Activated T-helper 17 cell treated with anti-CD3 and anti-CD28 coated beads, Interleukin-2, amount 50 U/mL, for 72 hours (primary cell): ENCODE results near the gene MICAL2. TPM values are rescaled to one million over a fixed set of nuclear protein-coding genes. Genes with fewer than 3 reads are reported as not detected.

ENCODE experiments used
- ATAC-seq: fragments of 150-1000 bp; cut with Tn5 transposase; replicated peaks from 2 replicates; pipeline ENCODE4 v1.10.0; 2021; ENCODE audit warnings: mild to moderate bottlenecking, moderate library complexity
- H3K27ac Mint-ChIP-seq: one replicate; pipeline ENCODE4 v1.8.0; 2022; ENCODE audit warnings: mixed read lengths
- H3K27me3 Mint-ChIP-seq: one replicate; pipeline ENCODE4 v1.8.0; 2022; ENCODE audit warnings: mixed read lengths
- H3K36me3 Mint-ChIP-seq: one replicate; pipeline ENCODE4 v1.8.0; 2022; ENCODE audit warnings: low read depth, mild to moderate bottlenecking, mixed read lengths
- H3K4me1 Mint-ChIP-seq: one replicate; pipeline ENCODE4 v1.8.0; 2022; ENCODE audit warnings: mixed read lengths
- H3K4me3 Mint-ChIP-seq: one replicate; pipeline ENCODE4 v1.8.0; 2022; ENCODE audit warnings: mild to moderate bottlenecking, mixed read lengths
- H3K9me3 Mint-ChIP-seq: one replicate; pipeline ENCODE4 v1.8.0; 2022; ENCODE audit warnings: mixed read lengths
- total RNA-seq, 2 donors: library from RNA; stranded (reverse); gene quantifications; one replicate each; pipeline ENCODE4 v1.2.3, GENCODE V29; 2022

The MICAL2 gene
- total RNA-seq, 2 donors from 2014 or later = 127 to 253 TPM

- Mint-ChIP-seq H3K27me3 (no peaks in the 10 kb centered on the region), H3K4me3 (no peak overlapping the region), H3K36me3 (no peaks in the 10 kb centered on the region), H3K4me1 (no peaks in the 10 kb centered on the region), H3K27ac (no peak overlapping the region), H3K9me3 (no peaks in the 10 kb centered on the region)
- ATAC-seq = no peak
Observed at GRCh38 chr11:12101318-12101717, 9.1 kb upstream of the MICAL2 start.

GRCh38 chr11:12102588-12103410, 7.6 kb upstream of the MICAL2 start:
- ATAC-seq = no peak
- Mint-ChIP-seq H3K9me3 (no peaks in the 10 kb centered on the region), H3K36me3 (no peaks in the 10 kb centered on the region), H3K4me3 (no peak overlapping the region), H3K4me1 (no peaks in the 10 kb centered on the region), H3K27me3 (no peaks in the 10 kb centered on the region), H3K27ac (no peak overlapping the region)

- no peak for ATAC-seq
- H3K27ac Mint-ChIP-seq = no peak overlapping the region
- H3K27me3 Mint-ChIP-seq = no peaks in the 10 kb centered on the region
- no peaks in the 10 kb centered on the region for H3K9me3 Mint-ChIP-seq
- H3K4me3 Mint-ChIP-seq = no peak overlapping the region
- no peaks in the 10 kb centered on the region for H3K36me3 Mint-ChIP-seq
- H3K4me1 Mint-ChIP-seq = no peaks in the 10 kb centered on the region
Observed at GRCh38 chr11:12103411-12104225, 6.8 kb upstream of the MICAL2 start.

GRCh38 chr11:12105471-12105870, 4.9 kb upstream of the MICAL2 start:
- Mint-ChIP-seq H3K4me3 (no peak overlapping the region), H3K36me3 (no peaks in the 10 kb centered on the region), H3K27me3 (no peaks in the 10 kb centered on the region), H3K9me3 (no peaks in the 10 kb centered on the region), H3K4me1 (peaks cover 13% of the 10 kb centered on the region), H3K27ac (no peak overlapping the region)
- no peak for ATAC-seq

- H3K4me3 Mint-ChIP-seq = no peak overlapping the region
- no peaks in the 10 kb centered on the region for H3K9me3 Mint-ChIP-seq
- no peak overlapping the region for H3K27ac Mint-ChIP-seq
- no peaks in the 10 kb centered on the region for H3K27me3 Mint-ChIP-seq
- no peak for ATAC-seq
- peaks cover 13% of the 10 kb centered on the region for H3K4me1 Mint-ChIP-seq
- no peaks in the 10 kb centered on the region for H3K36me3 Mint-ChIP-seq
Observed at GRCh38 chr11:12106101-12106500, 4.3 kb upstream of the MICAL2 start.

GRCh38 chr11:12106501-12106900, 3.9 kb upstream of the MICAL2 start:
- H3K27ac Mint-ChIP-seq = no peak overlapping the region
- ATAC-seq = no peak
- no peaks in the 10 kb centered on the region for H3K9me3 Mint-ChIP-seq
- no peaks in the 10 kb centered on the region for H3K27me3 Mint-ChIP-seq
- peaks cover 13% of the 10 kb centered on the region for H3K4me1 Mint-ChIP-seq
- H3K36me3 Mint-ChIP-seq = no peaks in the 10 kb centered on the region
- no peak overlapping the region for H3K4me3 Mint-ChIP-seq

- ATAC-seq = no peak
- Mint-ChIP-seq H3K4me1 (peaks cover 29% of the 10 kb centered on the region), H3K27me3 (no peaks in the 10 kb centered on the region)
Observed at GRCh38 chr11:12108875-12109453, 1.4 kb upstream of the MICAL2 start.

GRCh38 chr11:12109591-12110196, 696 bp upstream of the MICAL2 start:
- peak overlapping the region; percentile 88 for H3K4me3 Mint-ChIP-seq
- H3K9me3 Mint-ChIP-seq = no peaks in the 10 kb centered on the region
- peaks cover 6% of the 10 kb centered on the region for H3K36me3 Mint-ChIP-seq
- H3K27ac Mint-ChIP-seq = peak overlapping the region; percentile 95
- no peaks in the 10 kb centered on the region for H3K27me3 Mint-ChIP-seq
- peak; percentile 52 for ATAC-seq
- H3K4me1 Mint-ChIP-seq = peaks cover 29% of the 10 kb centered on the region

More at GRCh38 chr11:12108875-12109453, 1.4 kb upstream of the MICAL2 start:
- Mint-ChIP-seq H3K27ac (peak overlapping the region; percentile 95), H3K9me3 (no peaks in the 10 kb centered on the region), H3K36me3 (peaks cover 6% of the 10 kb centered on the region), H3K4me3 (peak overlapping the region; percentile 88)

GRCh38 chr11:12110714-12111548, 541 bp downstream of the MICAL2 start:
- peaks cover 29% of the 10 kb centered on the region for H3K4me1 Mint-ChIP-seq
- peaks cover 11% of the 10 kb centered on the region for H3K36me3 Mint-ChIP-seq
- H3K4me3 Mint-ChIP-seq = peak overlapping the region; percentile 71
- peak overlapping the region; percentile 61 for H3K27ac Mint-ChIP-seq
- no peaks in the 10 kb centered on the region for H3K27me3 Mint-ChIP-seq
- H3K9me3 Mint-ChIP-seq = no peaks in the 10 kb centered on the region
- ATAC-seq = peak; percentile 24

- Mint-ChIP-seq H3K27me3 (no peaks in the 10 kb centered on the region), H3K9me3 (no peaks in the 10 kb centered on the region), H3K27ac (peak overlapping the region; percentile 61), H3K4me3 (peak overlapping the region; percentile 71), H3K4me1 (peaks cover 34% of the 10 kb centered on the region), H3K36me3 (peaks cover 20% of the 10 kb centered on the region)
- ATAC-seq = no peak
Observed at GRCh38 chr11:12111549-12112520, 1.4 kb downstream of the MICAL2 start.

- Mint-ChIP-seq H3K9me3 (no peaks in the 10 kb centered on the region), H3K36me3 (peaks cover 21% of the 10 kb centered on the region), H3K4me1 (peaks cover 39% of the 10 kb centered on the region), H3K4me3 (peak overlapping the region; percentile 71), H3K27ac (peak overlapping the region; percentile 67), H3K27me3 (no peaks in the 10 kb centered on the region)
- ATAC-seq = no peak
Observed at GRCh38 chr11:12112750-12113149, 2.4 kb downstream of the MICAL2 start.

- Mint-ChIP-seq H3K9me3 (no peaks in the 10 kb centered on the region), H3K36me3 (peaks cover 21% of the 10 kb centered on the region), H3K27ac (peak overlapping the region; percentile 67), H3K27me3 (no peaks in the 10 kb centered on the region), H3K4me3 (peak overlapping the region; percentile 71), H3K4me1 (peaks cover 42% of the 10 kb centered on the region)
- ATAC-seq = peak; percentile 34
Observed at GRCh38 chr11:12113294-12113693, 2.9 kb downstream of the MICAL2 start.
